ENCODE data around the gene NRG2. TPM values are rescaled to one million over a fixed set of nuclear protein-coding genes. Genes with fewer than 3 reads are reported as not detected.

Gene NRG2
- total and polyA plus RNA-seq, 3 experiments from 2014 or later = 0.18 to 0.24 TPM; not detected in 1

GRCh38 chr5:140004174-140004573 lies 38.9 kb downstream of the NRG2 start:
- Mint-ChIP-seq H3K9me3 (no peaks in the 10 kb centered on the region), H3K4me1 (no peaks in the 10 kb centered on the region), H3K4me3 (no peak overlapping the region), H3K36me3 (no peaks in the 10 kb centered on the region), H3K27me3 (peaks cover 21 to 59% of the 10 kb centered on the region in 2 donors), H3K27ac (no peak overlapping the region)
- ChIA-PET POLR2A (no interaction called here), CTCF (no interaction called here)
- no peaks in the 10 kb centered on the region for H3K4me1 ChIP-seq (ENCODE audit: insufficient read depth, low read length)
- H3K9me3 ChIP-seq (ENCODE audit: low read length) = no peaks in the 10 kb centered on the region
- H3K27ac ChIP-seq (ENCODE audit: low read depth, low read length) = no peak overlapping the region
- H3K36me3 ChIP-seq (ENCODE audit: insufficient read depth, low read length) = no peaks in the 10 kb centered on the region
- no peak for DNase-seq
- H3K4me3 ChIP-seq (ENCODE audit: low read length) = no peak overlapping the region
- H3K27me3 ChIP-seq (ENCODE audit: insufficient read depth, low read length, poor library complexity, severe bottlenecking) = peaks cover 8% of the 10 kb centered on the region

- no peak for DNase-seq
- no peaks in the 10 kb centered on the region for H3K4me1 ChIP-seq (ENCODE audit: insufficient read depth, low read length)
These were observed 39.6 kb downstream of the NRG2 start for GRCh38 chr5:140003519-140003918.

GRCh38 chr5:140000332-140000731 lies 42.8 kb downstream of the NRG2 start:
- no peak for DNase-seq
- Histone ChIP-seq H3K27me3 (ENCODE audit: insufficient read depth, low read length, poor library complexity, severe bottlenecking) (peaks cover 4% of the 10 kb centered on the region), H3K9me3 (ENCODE audit: low read length) (no peaks in the 10 kb centered on the region), H3K4me3 (ENCODE audit: low read length) (no peak overlapping the region), H3K36me3 (ENCODE audit: insufficient read depth, low read length) (no peaks in the 10 kb centered on the region), H3K4me1 (ENCODE audit: insufficient read depth, low read length) (no peaks in the 10 kb centered on the region), H3K27ac (ENCODE audit: low read depth, low read length) (no peak overlapping the region)
- Mint-ChIP-seq H3K9me3 (no peaks in the 10 kb centered on the region), H3K4me1 (no peaks in the 10 kb centered on the region), H3K36me3 (no peaks in the 10 kb centered on the region), H3K27ac (no peak overlapping the region), H3K4me3 (no peak overlapping the region), H3K27me3 (peaks cover 28 to 66% of the 10 kb centered on the region in 2 donors)
- POLR2A ChIA-PET = no interaction called here
- CTCF ChIA-PET = no interaction called here

More at GRCh38 chr5:140003519-140003918, 39.6 kb downstream of the NRG2 start:
- Histone ChIP-seq H3K27me3 (ENCODE audit: insufficient read depth, low read length, poor library complexity, severe bottlenecking) (peaks cover 8% of the 10 kb centered on the region), H3K4me3 (ENCODE audit: low read length) (no peak overlapping the region), H3K9me3 (ENCODE audit: low read length) (no peaks in the 10 kb centered on the region), H3K36me3 (ENCODE audit: insufficient read depth, low read length) (no peaks in the 10 kb centered on the region), H3K27ac (ENCODE audit: low read depth, low read length) (no peak overlapping the region)
- Mint-ChIP-seq H3K36me3 (no peaks in the 10 kb centered on the region), H3K9me3 (no peaks in the 10 kb centered on the region), H3K27ac (no peak overlapping the region), H3K4me1 (no peaks in the 10 kb centered on the region), H3K4me3 (no peak overlapping the region), H3K27me3 (peaks cover 20 to 60% of the 10 kb centered on the region in 2 donors)
- POLR2A ChIA-PET = no interaction called here
- CTCF ChIA-PET = interaction anchor here (1.9 kb wide), 1 partner anchor 35 kb away, joined by 6 read pairs; no protein-coding TSS in a partner anchor

- H3K9me3 Mint-ChIP-seq = no peaks in the 10 kb centered on the region
- Histone ChIP-seq H3K27ac (ENCODE audit: low read depth, low read length) (no peak overlapping the region), H3K4me3 (ENCODE audit: low read length) (no peak overlapping the region), H3K4me1 (ENCODE audit: insufficient read depth, low read length) (no peaks in the 10 kb centered on the region), H3K36me3 (ENCODE audit: insufficient read depth, low read length) (no peaks in the 10 kb centered on the region), H3K9me3 (ENCODE audit: low read length) (no peaks in the 10 kb centered on the region), H3K27me3 (ENCODE audit: insufficient read depth, low read length, poor library complexity, severe bottlenecking) (peaks cover 4% of the 10 kb centered on the region)
- no peak for DNase-seq
- ChIA-PET POLR2A (no interaction called here), CTCF (interaction anchor here (1.1 kb wide), 1 partner anchor 30 kb away, joined by 3 read pairs; no protein-coding TSS in a partner anchor)
- H3K4me3 Mint-ChIP-seq = no peak overlapping the region
- H3K27ac Mint-ChIP-seq = no peak overlapping the region
- H3K36me3 Mint-ChIP-seq = peaks cover 0 to 2% (median 0%) of the 10 kb centered on the region in 3 donors
- no peaks in the 10 kb centered on the region for H3K4me1 Mint-ChIP-seq
- peaks cover 33 to 66% of the 10 kb centered on the region in 2 donors for H3K27me3 Mint-ChIP-seq
These were observed 44.3 kb downstream of the NRG2 start for GRCh38 chr5:139998837-139999236.

GRCh38 chr5:139997276-139997675 lies 45.8 kb downstream of the NRG2 start:
- no peak overlapping the region for H3K4me3 ChIP-seq (ENCODE audit: low read length)
- H3K27me3 ChIP-seq (ENCODE audit: insufficient read depth, low read length, poor library complexity, severe bottlenecking) = no peaks in the 10 kb centered on the region
- no peak overlapping the region for H3K27ac Mint-ChIP-seq
- H3K27ac ChIP-seq (ENCODE audit: low read depth, low read length) = no peak overlapping the region
- H3K36me3 ChIP-seq (ENCODE audit: insufficient read depth, low read length) = no peaks in the 10 kb centered on the region
- POLR2A ChIA-PET = no interaction called here
- no peak overlapping the region for H3K4me3 Mint-ChIP-seq
- no peaks in the 10 kb centered on the region for H3K4me1 Mint-ChIP-seq
- no peaks in the 10 kb centered on the region for H3K9me3 Mint-ChIP-seq
- no peaks in the 10 kb centered on the region for H3K9me3 ChIP-seq (ENCODE audit: low read length)
- CTCF ChIA-PET = interaction anchor here (1.2 kb wide), 1 partner anchor 28 kb away, joined by 4 read pairs; no protein-coding TSS in a partner anchor
- DNase-seq = no peak
- H3K36me3 Mint-ChIP-seq = peaks cover 0 to 2% (median 0%) of the 10 kb centered on the region in 3 donors
- no peaks in the 10 kb centered on the region for H3K4me1 ChIP-seq (ENCODE audit: insufficient read depth, low read length)
- peaks cover 36 to 63% of the 10 kb centered on the region in 2 donors for H3K27me3 Mint-ChIP-seq

- Histone ChIP-seq H3K9me3 (ENCODE audit: low read length) (no peaks in the 10 kb centered on the region), H3K4me1 (ENCODE audit: insufficient read depth, low read length) (no peaks in the 10 kb centered on the region), H3K36me3 (ENCODE audit: insufficient read depth, low read length) (no peaks in the 10 kb centered on the region), H3K27ac (ENCODE audit: low read depth, low read length) (no peak overlapping the region), H3K27me3 (ENCODE audit: insufficient read depth, low read length, poor library complexity, severe bottlenecking) (no peaks in the 10 kb centered on the region), H3K4me3 (ENCODE audit: low read length) (no peak overlapping the region)
- POLR2A ChIA-PET = no interaction called here
- no peak for DNase-seq
- CTCF ChIA-PET = no interaction called here
- H3K27ac Mint-ChIP-seq = no peak overlapping the region
- H3K4me3 Mint-ChIP-seq = no peak overlapping the region
- no peaks in the 10 kb centered on the region for H3K9me3 Mint-ChIP-seq
- peaks cover 35 to 64% of the 10 kb centered on the region in 2 donors for H3K27me3 Mint-ChIP-seq
- no peaks in the 10 kb centered on the region for H3K4me1 Mint-ChIP-seq
- peaks cover 0 to 2% (median 0%) of the 10 kb centered on the region in 3 donors for H3K36me3 Mint-ChIP-seq
These were observed 47.2 kb downstream of the NRG2 start for GRCh38 chr5:139995929-139996328.

- Mint-ChIP-seq H3K27ac (no peak overlapping the region), H3K27me3 (peaks cover 26 to 50% of the 10 kb centered on the region in 2 donors), H3K4me1 (no peaks in the 10 kb centered on the region), H3K4me3 (no peak overlapping the region), H3K36me3 (peaks cover 0 to 2% (median 0%) of the 10 kb centered on the region in 3 donors), H3K9me3 (no peaks in the 10 kb centered on the region)
- no peak for DNase-seq
- Histone ChIP-seq H3K4me3 (ENCODE audit: low read length) (no peak overlapping the region), H3K36me3 (ENCODE audit: insufficient read depth, low read length) (no peaks in the 10 kb centered on the region), H3K4me1 (ENCODE audit: insufficient read depth, low read length) (no peaks in the 10 kb centered on the region), H3K27ac (ENCODE audit: low read depth, low read length) (no peak overlapping the region), H3K9me3 (ENCODE audit: low read length) (no peaks in the 10 kb centered on the region), H3K27me3 (ENCODE audit: insufficient read depth, low read length, poor library complexity, severe bottlenecking) (no peaks in the 10 kb centered on the region)
- CTCF ChIA-PET = no interaction called here
- POLR2A ChIA-PET = no interaction called here
These were observed 48.9 kb downstream of the NRG2 start for GRCh38 chr5:139994234-139994633.

GRCh38 chr5:139985733-139986132 lies 57.4 kb downstream of the NRG2 start:
- DNase-seq = no peak
- no peak overlapping the region for H3K4me3 ChIP-seq (ENCODE audit: low read length)
- no peaks in the 10 kb centered on the region for H3K27me3 ChIP-seq (ENCODE audit: insufficient read depth, low read length, poor library complexity, severe bottlenecking)
- POLR2A ChIA-PET = no interaction called here
- H3K27ac Mint-ChIP-seq = no peak overlapping the region
- no peaks in the 10 kb centered on the region for H3K9me3 ChIP-seq (ENCODE audit: low read length)
- H3K4me1 Mint-ChIP-seq = no peaks in the 10 kb centered on the region
- no peaks in the 10 kb centered on the region for H3K4me1 ChIP-seq (ENCODE audit: insufficient read depth, low read length)
- H3K4me3 Mint-ChIP-seq = no peak overlapping the region
- no peaks in the 10 kb centered on the region for H3K9me3 Mint-ChIP-seq
- no peak overlapping the region for H3K27ac ChIP-seq (ENCODE audit: low read depth, low read length)
- H3K36me3 Mint-ChIP-seq = no peaks in the 10 kb centered on the region
- CTCF ChIA-PET = interaction anchor here (4.3 kb wide), 1 partner anchor 16 kb away, joined by 19 read pairs; no protein-coding TSS in a partner anchor
- no peaks in the 10 kb centered on the region for H3K36me3 ChIP-seq (ENCODE audit: insufficient read depth, low read length)
- H3K27me3 Mint-ChIP-seq = peaks cover 8 to 41% of the 10 kb centered on the region in 2 donors

All from CD8-positive, alpha-beta memory T cell (primary cell).